H54 (cell line): ENCODE measurements around the gene UBE2E1.

Source experiments
- DNase-seq: peaks from one replicate; pipeline ENCODE4 v3.0.0; 2011; ENCODE audit warnings: low spot score, mixed read lengths; ENCODE audit not compliant: insufficient read length
- FAIRE-seq: peaks from 3 replicates; lab custom pipeline; 2011; peaks lifted over from hg19 to GRCh38; lab: Jason Lieb, UNC
- POLR2A ChIP-seq: IDR thresholded peaks from 2 replicates; pipeline ENCODE4 v1.6.1; 2011; ENCODE audit warnings: low read depth, mild to moderate bottlenecking, low read length

Gene UBE2E1

DNA sequence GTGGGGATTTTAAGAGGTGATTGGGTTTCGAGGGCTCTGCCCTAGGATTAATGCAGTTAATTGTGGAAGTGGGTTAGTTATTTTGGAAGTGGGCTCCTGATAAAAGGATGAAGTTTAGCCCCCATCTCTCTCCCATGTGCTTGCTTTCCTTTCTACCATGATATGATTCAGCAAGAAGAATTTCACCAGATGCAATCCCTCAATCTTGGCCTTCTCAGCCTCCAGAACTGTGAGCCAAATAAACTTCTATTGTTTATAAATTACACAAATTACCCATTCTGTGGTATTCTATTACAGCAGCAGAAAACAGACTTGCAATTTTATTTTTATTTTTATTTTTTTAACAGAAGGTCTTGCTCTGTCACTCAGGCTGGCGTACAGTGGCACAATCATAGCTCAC, 27.3 kb upstream of the UBE2E1 start:
- no peak for TF ChIP-seq POLR2A
- no peak for DNase-seq
- FAIRE-seq: no peak

GRCh38 chr3:23779841-23780240, 25.9 kb upstream of the UBE2E1 start:
- no peak for FAIRE-seq
- DNase-seq: no peak
- TF ChIP-seq POLR2A: no peak

DNA sequence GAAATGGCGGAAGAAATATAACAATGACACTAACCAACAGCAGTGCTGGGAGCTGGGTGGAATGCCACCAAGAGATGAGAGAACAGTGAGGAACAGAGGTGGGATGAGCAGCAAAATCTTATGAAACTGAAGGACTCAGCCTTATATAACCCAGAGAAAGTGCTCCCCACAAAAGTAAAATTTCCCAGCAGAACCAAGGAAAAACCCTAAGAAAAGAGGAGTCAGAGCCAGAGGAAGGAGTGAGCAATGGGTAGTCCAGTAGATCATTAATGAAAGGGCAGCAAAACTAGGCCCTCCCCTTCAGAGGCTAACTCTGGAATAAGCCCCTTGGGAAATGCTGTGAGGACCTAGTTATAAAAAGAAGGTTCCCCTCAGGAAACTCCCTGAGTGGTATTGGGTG, 24.7 kb upstream of the UBE2E1 start:
- no peak for TF ChIP-seq POLR2A
- FAIRE-seq (no peak), DNase-seq (no peak)

DNA sequence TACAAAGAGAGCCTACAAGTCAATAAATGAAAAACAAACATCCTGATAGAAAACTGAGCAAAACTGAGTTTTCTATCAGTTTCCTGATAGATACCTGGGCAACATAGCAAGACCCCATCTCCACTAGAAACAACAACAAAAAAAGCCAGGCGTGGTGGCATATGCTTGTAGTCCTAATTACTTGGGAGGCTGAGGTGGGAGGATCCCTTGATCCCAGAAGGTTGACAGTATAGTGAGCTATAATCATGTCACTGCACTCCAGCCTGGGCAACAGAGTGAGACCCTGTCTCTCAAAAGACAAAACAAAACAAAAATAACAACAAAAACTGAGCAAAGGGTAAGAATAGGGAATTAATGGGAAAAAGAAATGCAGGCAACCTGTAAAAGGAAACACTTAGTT, 23.9 kb upstream of the UBE2E1 start:
- DNase-seq (no peak), FAIRE-seq (no peak)
- no peak for TF ChIP-seq POLR2A

DNA sequence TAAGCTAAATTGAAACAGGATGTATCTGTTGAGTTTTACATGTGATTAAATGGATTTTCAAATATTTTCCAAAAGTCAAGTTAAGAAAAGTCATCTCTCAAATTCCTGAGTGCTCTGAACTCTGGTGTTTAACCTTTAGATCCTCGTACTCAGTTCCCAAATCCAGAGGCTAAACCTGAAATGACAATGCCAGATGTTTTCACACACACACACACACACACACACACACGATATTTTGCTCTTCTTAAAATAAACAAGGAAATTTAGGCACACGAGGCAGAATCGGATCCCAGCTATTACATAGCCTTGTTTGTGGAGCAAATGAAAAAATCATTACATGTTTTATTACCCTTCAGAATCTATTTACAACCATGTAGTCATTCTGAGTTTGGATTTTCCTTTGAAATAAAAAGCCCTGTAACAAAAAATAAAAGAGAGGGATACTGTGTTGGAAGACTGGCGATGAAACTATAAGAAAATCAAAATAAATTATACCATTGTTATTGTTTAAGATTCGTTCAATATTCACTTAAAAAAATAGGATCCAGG, 20.6 kb upstream of the UBE2E1 start:
- DNase-seq (no peak), FAIRE-seq (no peak)
- no peak for TF ChIP-seq POLR2A

- no peak for TF ChIP-seq POLR2A
- no peak for DNase-seq
- no peak for FAIRE-seq
Measured at GRCh38 chr3:23785882-23786281, 19.9 kb upstream of the UBE2E1 start.

DNA sequence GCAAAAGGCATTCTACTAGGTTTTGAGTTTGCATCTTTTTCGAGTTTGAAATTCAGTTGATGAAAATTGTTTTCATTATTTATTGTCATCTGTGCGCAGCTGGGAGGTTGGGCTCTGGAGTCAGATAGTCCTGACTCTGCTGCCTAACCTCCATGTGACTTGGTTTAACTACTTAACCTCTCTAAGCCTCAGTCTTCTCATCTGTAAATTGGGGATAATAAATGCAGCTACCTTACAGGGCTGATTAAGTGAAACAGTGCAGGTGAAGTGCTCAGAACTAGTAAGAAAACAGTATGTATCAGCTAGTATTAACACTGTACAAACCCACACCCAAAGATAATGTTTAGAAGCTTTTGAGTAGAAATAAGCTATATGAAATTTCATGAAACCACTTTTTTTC, 14.1 kb upstream of the UBE2E1 start:
- DNase-seq (no peak), FAIRE-seq (no peak)
- no peak for TF ChIP-seq POLR2A

GRCh38 chr3:23793528-23794134, 12.1 kb upstream of the UBE2E1 start:
- DNase-seq: no peak
- FAIRE-seq: no peak
- no peak for TF ChIP-seq POLR2A

- TF ChIP-seq POLR2A: no peak
- DNase-seq (no peak), FAIRE-seq (no peak)
Measured at GRCh38 chr3:23795096-23795495, 10.7 kb upstream of the UBE2E1 start.

- peak; percentile 15 for FAIRE-seq
Measured at GRCh38 chr3:23796518-23796917, 9.2 kb upstream of the UBE2E1 start.

DNA sequence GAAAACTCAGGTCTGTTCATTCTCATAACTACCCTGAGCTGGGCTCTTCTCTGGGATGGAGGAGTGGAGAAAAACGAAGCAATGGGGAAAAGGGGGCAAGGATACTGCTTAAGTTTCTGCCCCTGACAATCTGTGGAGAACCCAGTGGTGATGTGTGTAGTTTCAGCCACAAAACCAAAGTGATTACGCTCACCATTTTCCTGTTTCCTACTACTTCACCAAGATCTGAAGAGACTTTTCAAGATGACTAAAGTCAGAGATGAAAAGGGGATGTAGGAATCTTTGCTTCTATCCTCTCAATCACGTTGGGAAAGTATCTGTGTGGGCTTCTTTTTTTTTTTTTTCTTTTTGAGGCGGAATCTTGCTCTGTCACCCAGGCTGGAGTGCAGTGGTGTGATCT, 8.3 kb upstream of the UBE2E1 start:
- TF ChIP-seq POLR2A: no peak
- DNase-seq (no peak), FAIRE-seq (no peak)

More at GRCh38 chr3:23796518-23796917, 9.2 kb upstream of the UBE2E1 start:
- no peak for TF ChIP-seq POLR2A
- DNase-seq: no peak

DNA sequence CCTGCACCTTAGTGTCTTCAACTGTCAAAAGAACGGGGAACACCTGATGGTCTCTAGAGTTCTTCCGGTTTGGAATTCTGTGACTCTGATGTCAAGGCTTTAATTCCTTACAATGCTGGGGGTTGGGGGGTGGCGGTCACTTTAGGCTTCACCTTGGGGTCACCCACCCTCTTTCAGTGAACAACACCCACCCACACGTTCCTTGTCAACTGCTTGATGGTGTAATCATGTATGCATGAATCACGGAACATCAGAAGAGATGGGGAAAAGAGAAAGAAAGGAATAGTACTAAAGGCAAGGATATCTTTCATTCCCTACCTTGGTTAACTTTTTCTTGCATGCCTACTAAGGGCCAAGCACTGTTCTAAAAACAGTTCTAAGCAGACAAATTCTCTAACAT, 7.3 kb upstream of the UBE2E1 start:
- FAIRE-seq (no peak), DNase-seq (no peak)
- TF ChIP-seq POLR2A: no peak

DNA sequence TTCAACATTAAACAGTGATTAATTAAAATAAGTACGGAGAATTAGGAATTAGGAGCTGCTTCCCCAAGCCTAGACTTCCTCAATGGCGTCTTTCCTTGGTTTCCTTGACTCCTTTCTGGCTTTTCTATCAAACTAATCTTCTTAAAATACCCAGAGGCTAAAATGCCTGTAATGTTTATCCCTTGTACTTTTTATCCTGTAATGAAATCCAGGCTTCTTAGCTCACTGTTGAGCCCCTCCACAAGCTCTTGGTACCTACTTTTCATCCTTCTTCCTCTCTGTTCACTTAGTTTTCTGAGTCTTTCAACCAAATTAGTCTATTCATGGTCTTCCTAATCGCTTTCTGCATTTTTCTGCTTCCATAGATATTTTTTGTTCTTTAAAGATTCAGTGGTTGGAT, 6.9 kb upstream of the UBE2E1 start:
- DNase-seq (no peak), FAIRE-seq (no peak)
- no peak for TF ChIP-seq POLR2A

DNA sequence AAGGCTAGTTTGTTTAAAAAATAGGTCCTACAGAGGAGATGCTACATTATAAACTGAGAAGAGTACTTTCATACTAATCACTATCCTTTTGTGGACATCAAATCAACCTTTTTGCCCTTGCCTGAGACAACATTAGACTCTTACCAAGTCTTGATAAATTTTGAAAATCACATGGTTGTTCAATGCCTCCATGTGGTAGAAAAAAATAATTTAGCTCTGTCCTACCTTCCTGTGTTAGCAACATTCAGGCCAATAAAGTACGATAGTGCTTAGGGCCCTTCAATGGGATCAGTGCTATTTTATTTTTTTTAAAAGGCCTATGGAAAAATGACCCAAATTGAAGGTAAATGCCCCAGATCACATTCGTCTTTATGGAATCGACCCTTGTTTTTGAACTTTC, 5.0 kb upstream of the UBE2E1 start:
- DNase-seq (no peak), FAIRE-seq (no peak)
- TF ChIP-seq POLR2A: no peak

- no peak for TF ChIP-seq POLR2A
- no peak for DNase-seq
- no peak for FAIRE-seq
Measured at GRCh38 chr3:23804441-23805209, 1.1 kb upstream of the UBE2E1 start.
